Stimulated activated CD8-positive, alpha-beta memory T cell treated with anti-CD3 and anti-CD28 coated beads, Interleukin-15, amount 100 ng/mL, for 48 hours (primary cell): ENCODE data around the gene MALT1.

Experiments used
- DNase-seq, 2 donors: peaks; one replicate each; pipeline ENCODE4 v3.0.0-alpha.2; 2020; ENCODE audit warnings: low read depth in 2 of 2

The MALT1 gene

GRCh38 chr18:58690259-58690658 lies 19.0 kb downstream of the MALT1 start:
- DNase-seq = no peak

DNA sequence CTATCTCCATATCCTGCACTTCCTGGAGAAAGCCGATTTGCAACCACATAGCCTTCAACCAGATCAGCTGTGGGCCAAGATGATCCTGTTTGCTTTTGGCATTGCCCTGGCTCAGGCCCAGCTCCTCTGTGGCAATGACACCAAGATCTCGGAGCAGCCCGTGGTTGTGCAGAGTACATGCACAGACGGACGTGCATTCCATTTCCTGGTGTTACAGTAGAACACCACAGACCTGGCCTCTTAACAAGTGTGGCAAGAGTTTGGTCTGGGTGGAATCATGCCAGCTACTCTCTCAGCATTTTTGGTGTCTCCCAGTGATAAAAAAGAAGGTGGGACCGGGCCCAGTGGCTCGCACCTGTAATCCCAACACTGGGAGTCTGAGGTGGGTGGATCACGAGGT lies 20.0 kb downstream of the MALT1 start:
- no peak for DNase-seq

DNA sequence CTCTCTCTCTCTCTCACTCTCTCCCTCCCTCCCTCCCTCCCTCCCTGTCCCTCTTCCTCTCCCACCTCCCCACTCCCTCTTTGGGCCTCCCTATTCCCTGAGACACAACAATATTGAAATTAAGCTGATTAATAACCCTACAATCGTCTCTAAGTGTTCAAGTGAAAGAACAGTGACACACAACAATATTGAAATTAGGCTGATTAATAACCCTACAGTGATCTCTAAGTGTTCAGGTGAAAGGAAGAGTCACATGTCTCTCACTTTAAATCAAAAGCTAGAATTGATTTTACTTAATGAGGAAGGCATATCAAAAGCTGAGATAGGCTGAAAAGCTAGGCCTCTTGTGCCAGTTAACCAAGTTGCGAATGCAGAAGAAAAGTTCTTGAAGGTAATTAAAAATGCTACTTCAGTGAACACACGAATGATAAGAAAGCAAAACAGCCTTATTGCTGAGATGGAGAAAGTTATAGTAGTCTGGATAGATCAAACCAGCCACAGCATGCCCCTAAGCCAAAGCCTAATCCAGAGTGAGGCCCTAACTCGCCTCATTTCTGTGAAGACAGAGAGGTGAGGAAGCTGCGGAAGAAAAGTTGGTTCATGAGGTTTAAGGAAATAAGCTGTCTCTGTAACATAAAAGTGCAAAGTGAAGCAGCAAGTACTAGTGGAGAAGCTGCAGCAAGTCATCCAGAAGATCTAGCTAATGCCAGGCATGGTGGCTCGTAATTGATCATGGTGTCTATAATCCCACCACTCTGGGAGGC lies 21.3 kb downstream of the MALT1 start:
- no peak for DNase-seq

DNA sequence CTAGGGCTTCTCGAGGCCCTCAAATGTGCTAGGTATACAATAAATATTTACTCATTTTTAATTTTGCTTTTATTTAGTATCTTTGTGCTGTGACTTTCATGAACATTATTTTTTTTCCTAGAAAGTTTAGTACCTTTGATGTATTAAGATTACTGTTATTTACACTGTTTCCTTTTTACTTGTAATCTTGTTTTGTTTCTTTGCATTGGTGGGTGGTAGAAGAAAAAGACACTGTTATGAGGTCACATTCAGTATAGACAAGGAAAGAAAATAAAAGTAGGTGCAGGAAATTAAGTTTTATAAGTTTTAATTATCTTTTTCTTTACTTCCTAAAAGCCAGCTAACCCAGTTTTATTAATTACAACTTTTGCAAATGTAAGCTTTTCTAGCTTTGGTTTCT lies 23.0 kb downstream of the MALT1 start:
- no peak for DNase-seq

GRCh38 chr18:58694720-58695468 lies 23.6 kb downstream of the MALT1 start:
- DNase-seq = no peak

- DNase-seq = no peak
Measured at GRCh38 chr18:58695772-58696171, 24.5 kb downstream of the MALT1 start.

DNA sequence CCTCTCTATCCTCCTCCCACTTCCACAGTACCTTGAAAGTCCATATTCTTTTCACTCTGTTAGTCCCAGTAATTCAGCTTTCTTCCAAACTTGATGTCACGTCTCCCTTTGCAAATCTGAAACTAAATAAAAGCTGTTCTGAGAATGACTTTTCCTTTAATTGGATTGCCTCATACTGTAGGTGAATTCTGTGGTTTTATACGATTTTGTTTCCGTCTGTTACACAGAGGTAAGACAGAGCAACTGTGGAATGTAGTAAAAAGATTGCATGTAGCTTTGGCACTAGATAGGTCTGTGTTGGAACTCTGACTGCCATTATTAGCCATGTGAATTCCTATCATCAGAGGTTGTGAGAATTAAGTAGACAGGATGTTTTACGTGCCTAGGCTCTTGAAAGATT lies 25.9 kb downstream of the MALT1 start:
- DNase-seq = no peak

DNA sequence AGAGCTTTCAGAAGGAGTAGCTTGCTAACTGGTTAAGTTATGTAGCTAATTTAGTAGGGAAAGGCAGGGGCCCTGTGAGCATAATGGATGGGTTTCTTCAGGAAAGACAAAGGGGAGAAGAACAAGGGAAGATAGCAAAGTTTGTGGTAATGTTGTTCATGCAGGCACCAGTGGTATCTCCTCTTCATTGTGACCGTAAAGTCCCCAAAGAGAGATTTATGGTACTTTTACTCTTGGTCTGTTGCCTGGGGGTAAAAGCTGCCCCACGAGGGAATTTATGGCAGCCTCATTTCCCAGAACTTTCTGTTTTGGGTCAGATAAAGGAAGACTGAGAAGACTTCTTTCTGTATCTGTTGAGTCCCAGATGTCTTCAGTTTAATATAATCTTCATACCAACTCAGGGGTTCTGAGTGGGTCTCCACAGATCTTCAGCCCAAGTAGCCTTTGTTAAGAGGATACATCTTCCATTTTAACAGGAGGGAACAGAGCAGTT lies 27.5 kb downstream of the MALT1 start:
- DNase-seq = no peak

- no peak for DNase-seq
Measured at GRCh38 chr18:58699551-58699950, 28.3 kb downstream of the MALT1 start.

- no peak for DNase-seq
Measured at GRCh38 chr18:58700209-58700608, 28.9 kb downstream of the MALT1 start.

DNA sequence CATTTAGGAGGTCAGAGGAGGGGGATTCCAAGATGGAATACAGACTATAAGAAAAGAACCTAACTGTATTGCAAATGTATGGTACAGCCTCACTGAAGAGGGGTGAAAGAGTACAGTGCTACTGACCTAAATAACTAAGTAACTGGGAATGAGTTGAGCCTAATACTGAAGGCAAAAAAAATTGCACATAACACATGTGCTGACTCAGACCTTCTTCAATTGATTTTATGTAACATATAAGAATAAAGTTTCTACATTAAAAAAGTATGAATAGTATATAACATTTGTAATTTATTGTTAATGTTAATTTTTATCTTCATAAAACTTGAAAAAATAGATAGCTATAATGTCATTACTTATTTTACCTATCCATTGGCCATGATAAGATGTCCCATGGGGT lies 41.7 kb downstream of the MALT1 start:
- DNase-seq = no peak

DNA sequence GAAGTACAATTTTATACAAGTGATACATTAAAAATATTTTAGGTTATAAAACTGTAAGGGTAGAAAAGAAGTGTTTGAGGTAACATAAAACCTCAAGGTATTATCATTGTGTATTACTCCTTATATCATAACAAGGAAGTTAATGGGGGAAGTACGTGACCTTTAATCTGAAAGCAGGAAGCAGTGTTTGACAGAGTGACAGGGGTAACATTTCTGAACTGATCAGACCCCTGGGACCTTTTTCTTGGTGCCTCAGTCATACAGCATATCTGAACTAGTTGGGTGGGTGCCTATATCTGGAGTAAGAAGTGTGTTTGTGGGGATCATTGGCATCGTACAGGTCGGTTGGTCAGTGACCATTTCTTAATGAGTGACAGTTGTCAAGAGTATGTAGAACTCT lies 43.0 kb downstream of the MALT1 start:
- DNase-seq = no peak

DNA sequence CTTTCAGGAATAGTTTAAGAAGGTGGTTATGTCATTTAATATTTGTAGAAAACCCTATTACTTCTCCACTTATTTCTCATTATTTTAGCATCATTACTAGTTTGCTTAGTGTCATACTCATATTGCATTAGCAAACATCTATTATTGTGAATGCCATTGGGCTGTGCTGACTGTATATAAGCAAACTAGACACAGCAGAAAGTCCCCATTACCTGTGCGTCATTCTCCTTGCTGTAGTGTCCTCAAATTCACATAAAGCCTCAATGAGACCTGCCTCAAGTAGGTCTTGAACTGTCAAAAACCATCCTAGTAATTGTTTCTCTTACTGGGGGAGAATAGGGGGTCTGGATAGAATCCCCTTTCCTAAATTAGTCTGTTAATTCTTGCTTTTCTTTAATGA lies 43.6 kb downstream of the MALT1 start:
- DNase-seq = no peak

- no peak for DNase-seq
Measured at GRCh38 chr18:58715540-58715939, 44.3 kb downstream of the MALT1 start.

DNA sequence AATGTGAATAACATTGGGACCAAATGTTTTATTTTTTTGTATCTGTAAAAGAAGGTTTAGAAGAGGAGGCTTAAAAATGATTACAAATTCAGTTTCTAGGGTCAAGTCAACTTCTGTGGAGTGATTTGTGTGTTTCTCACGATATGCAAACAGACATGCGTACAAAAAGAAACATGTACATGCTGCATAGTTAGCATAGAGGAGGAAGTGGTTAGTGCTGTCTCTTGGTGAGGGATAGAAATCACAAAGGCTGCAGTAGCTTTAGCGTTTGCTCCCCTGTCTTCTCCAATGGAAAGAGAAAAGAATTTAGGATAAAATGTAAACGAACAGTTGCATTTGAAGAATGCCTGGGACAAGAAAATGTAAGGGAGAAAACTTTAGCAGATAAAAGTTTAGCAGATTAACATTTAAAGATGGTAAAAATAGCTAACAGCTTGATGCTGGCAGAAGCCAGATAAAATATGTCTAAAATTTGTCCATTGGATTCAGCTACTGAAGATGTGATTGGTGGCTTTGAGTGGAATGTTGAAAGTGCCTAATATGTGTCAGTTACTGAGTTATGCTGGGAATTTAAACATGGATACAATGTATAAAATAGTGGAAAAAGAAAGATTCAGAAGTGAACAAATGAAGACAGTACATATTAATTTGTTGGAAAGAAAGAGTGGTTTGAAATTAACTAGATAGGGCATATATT lies 44.9 kb downstream of the MALT1 start:
- no peak for DNase-seq

DNA sequence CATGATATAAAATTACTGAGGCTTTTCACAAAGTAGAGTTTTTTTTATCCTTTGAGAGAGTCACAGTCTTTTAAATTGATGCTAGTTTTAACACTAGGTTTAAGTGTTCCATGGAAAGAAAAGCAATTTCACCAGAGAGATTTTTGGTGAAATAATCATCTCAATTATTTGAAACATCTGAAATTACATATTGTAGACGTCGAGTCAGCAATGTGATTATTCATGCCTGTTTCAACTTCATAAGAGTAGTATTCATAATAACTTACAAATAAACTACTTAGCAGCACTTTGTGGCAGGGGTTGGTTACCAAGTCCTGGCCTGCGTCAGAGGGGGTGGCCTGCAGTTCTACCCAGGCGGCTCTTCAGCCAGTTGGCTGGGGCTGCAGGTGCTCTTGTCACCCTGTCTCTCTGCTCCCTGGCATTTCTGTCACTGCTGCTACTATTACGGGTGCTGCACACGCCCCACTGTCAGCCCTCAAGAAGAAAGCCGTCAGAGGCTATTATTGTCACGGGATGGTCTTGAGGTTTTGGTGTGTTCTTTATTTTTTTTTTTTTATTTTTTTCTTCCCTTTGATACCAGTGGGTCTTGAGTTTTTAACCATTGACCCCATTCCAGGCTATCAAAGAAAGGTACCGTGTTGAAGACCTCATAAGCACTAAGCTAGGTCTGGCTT lies 50.4 kb downstream of the MALT1 start:
- no peak for DNase-seq

DNA sequence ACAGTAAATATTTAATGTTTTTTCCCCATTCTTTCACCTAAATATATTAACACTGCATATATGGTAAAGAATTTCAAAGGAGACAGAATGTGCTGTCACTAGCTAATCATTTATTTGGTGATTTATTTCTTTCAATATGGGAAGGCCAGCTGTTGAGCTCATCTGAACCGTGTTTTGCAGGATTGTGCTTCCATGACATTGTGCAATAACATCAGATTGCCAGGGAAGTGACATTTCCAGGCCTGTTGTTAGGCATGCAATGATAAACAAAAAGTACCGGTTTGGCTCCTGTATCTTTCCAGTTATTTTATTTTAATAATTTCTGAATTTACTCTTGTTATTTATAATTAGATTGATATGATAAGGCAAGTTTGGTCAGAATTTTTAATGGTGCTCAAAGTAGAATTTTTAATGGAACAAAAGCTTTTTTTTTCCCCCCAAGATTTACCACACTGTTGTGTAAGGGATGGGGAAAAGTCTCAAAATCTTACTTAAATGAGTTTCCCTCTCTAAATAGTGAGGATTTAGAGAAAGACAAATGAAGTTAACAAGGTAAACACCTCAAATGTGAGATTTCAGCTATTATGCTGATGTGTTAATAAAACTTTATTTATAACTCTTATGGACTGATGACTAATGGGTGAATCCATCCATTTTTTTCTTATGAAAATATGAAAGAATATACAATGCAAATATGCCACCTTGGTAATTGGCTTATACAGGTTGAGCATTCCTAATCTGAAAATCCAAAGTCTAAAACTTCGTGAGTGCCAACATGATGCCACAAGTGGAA lies 52.7 kb downstream of the MALT1 start:
- no peak for DNase-seq

GRCh38 chr18:58726671-58727070 lies 55.4 kb downstream of the MALT1 start:
- DNase-seq = no peak

- DNase-seq = no peak
Measured at GRCh38 chr18:58727776-58728500, 56.7 kb downstream of the MALT1 start.

GRCh38 chr18:58728719-58729118 lies 57.5 kb downstream of the MALT1 start:
- DNase-seq = no peak

- DNase-seq = no peak
Measured at GRCh38 chr18:58730618-58731017, 59.4 kb downstream of the MALT1 start.
